ENCODE results near the gene ARF4.

DNA sequence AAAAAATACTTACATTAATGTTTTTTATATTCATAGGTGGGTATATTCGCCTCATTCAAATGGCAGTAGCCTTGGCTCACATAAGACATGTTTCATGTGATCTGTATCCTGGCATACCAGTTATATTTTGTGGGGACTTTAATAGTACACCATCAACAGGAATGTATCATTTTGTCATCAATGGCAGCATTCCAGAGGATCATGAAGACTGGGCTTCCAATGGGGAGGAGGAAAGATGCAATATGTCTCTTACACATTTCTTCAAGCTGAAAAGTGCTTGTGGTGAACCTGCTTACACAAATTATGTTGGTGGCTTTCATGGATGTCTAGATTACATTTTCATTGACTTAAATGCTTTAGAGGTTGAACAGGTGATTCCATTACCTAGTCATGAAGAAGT is 37.6 kb downstream of the ARF4 start:
- TF ChIP-seq, protein P1, sequence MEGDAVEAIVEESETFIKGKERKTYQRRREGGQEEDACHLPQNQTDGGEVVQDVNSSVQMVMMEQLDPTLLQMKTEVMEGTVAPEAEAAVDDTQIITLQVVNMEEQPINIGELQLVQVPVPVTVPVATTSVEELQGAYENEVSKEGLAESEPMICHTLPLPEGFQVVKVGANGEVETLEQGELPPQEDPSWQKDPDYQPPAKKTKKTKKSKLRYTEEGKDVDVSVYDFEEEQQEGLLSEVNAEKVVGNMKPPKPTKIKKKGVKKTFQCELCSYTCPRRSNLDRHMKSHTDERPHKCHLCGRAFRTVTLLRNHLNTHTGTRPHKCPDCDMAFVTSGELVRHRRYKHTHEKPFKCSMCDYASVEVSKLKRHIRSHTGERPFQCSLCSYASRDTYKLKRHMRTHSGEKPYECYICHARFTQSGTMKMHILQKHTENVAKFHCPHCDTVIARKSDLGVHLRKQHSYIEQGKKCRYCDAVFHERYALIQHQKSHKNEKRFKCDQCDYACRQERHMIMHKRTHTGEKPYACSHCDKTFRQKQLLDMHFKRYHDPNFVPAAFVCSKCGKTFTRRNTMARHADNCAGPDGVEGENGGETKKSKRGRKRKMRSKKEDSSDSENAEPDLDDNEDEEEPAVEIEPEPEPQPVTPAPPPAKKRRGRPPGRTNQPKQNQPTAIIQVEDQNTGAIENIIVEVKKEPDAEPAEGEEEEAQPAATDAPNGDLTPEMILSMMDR (IDR thresholded peaks at IDR 0.05) = no peak
- TF ChIP-seq POLR2A (IDR thresholded peaks at IDR 0.05) (no peak), EP300 (IDR thresholded peaks at IDR 0.05) (no peak), POLR2AphosphoS5 (IDR thresholded peaks at IDR 0.05) (no peak)
